Heart left ventricle (tissue), 16 donors: ENCODE data around the gene SLC35F3. TPM values are rescaled to one million over a fixed set of nuclear protein-coding genes. Genes with fewer than 3 reads are reported as not detected.

ENCODE experiments used
- ATAC-seq, 4 donors: fragments of 200-7000 bp; cut with Tn5 transposase; one replicate each; pipeline ENCODE4 v1.9.1; 2020 to 2022; ENCODE audit warnings: moderate library complexity in 4 of 4, mild to moderate bottlenecking in 3 of 4, moderate number of reproducible peaks in 1 of 4
- DNase-seq, 5 donors: peaks; one replicate each; pipeline ENCODE4 v3.0.0-alpha.2; 2020
- H3K27ac ChIP-seq, 12 donors: fragments of 200-600 bp; sonication (generic) in 4 of 12; one replicate each; pipeline versions ENCODE4 v1.5.0 to v1.8.0; 2016 to 2022; ENCODE audit warnings: mild to moderate bottlenecking in 2 of 12
- H3K27me3 ChIP-seq, 9 donors: fragments of 200-600 bp; sonication (generic) in 2 of 9; one replicate each; pipeline versions ENCODE4 v1.5.1 to v1.8.0; 2016 to 2022; ENCODE audit warnings: mild to moderate bottlenecking in 3 of 9
- H3K36me3 ChIP-seq, 9 donors: fragments of 200-600 bp; sonication (generic) in 2 of 9; one replicate each; pipeline versions ENCODE4 v1.5.0 to v1.8.0; 2018 to 2022; ENCODE audit warnings: mild to moderate bottlenecking in 2 of 9
- H3K4me1 ChIP-seq, 12 donors: fragments of 200-600 bp; sonication (generic) in 4 of 12; one replicate each; pipeline versions ENCODE4 v1.5.0 to v1.8.0; 2016 to 2022; ENCODE audit warnings: mild to moderate bottlenecking in 3 of 12
- H3K4me3 ChIP-seq, 12 donors: fragments of 200-600 bp; sonication (generic) in 4 of 12; one replicate each; pipeline versions ENCODE4 v1.5.0 to v1.8.0; 2017 to 2022; ENCODE audit warnings: mild to moderate bottlenecking in 9 of 12, moderate library complexity in 4 of 12
- H3K9me3 ChIP-seq, 12 donors: fragments of 200-600 bp; sonication (generic) in 4 of 12; one replicate each; pipeline versions ENCODE4 v1.5.0 to v1.8.0; 2016 to 2022; ENCODE audit warnings: mild to moderate bottlenecking in 1 of 12
- POLR2A ChIP-seq, 2 donors: fragments of 450-650 bp; IDR thresholded peaks; one replicate each; pipeline ENCODE4 v1.6.1; 2017; ENCODE audit warnings: antibody characterized with exemption in 2 of 2, mild to moderate bottlenecking in 2 of 2, moderate library complexity in 2 of 2
- WGBS, 4 donors: extraction: QIAGEN DNeasy Blood & Tissue Kit in 2 of 4; methylation state at CpG; one replicate each; pipeline versions ENCODE4 v1.1.5 to v1.1.7; 2013 to 2018; 5-methylcytosine and 5-hydroxymethylcytosine counted together
- intact Hi-C, 10 donors: fragments of 100-400 bp; cut with DNase I; formaldehyde crosslinking; loops; one replicate each; pipeline versions ENCODE4 v1.11.1 to v1.14.2; 2022
- polyA plus RNA-seq, 2 donors: library from polyadenylated mRNA; stranded (reverse); fragments of 200-250 nt; gene quantifications; one replicate each; pipeline ENCODE4 v1.2.3, GENCODE V29; 2013
- total RNA-seq, 9 donors: library from RNA; depleted of rRNA in 2 of 9; stranded (reverse); fragments of >200 nt in 2 of 9; fragmentation: NEBNext Ultra II Directional in 3 of 9; extraction: Animal tissue kit (Norgen Biotek cat#: 25700) in 3 of 9; gene quantifications; one replicate each; pipeline versions ENCODE4 v1.1.0 to v1.2.4, GENCODE V29; 2016 to 2023
- TF ChIP-seq, protein P1 (sequence below), 12 donors: fragments of 200-600 bp; sonication (generic) in 4 of 12; IDR thresholded peaks; one replicate each; pipeline versions ENCODE4 v1.5.0 to v1.8.0; 2018 to 2022; ENCODE audit warnings: antibody characterized with exemption in 12 of 12, mild to moderate bottlenecking in 5 of 12
- donor health status: ischemic (EF 13 %, LVEDD 7.1; RV severe dilation, severe dysfunction).
- donor health status: healthy with polysubstance abuse.
- donor health status: DM: no; HTN: yes; CAD: no.
- donor health status: DM: no; HTN: no; CAD: no.
- donor health status: ischemic (EF 25% LVEDD 6.9; RV normal size, moderate dysfunction).
- donor health status: ischemic (EF 25% LVEDD 5.7; RV mildly dilated, moderate dysfunction).
- donor health status: healthy.
- donor health status: DM: yes; HTN: yes; CAD: no.
- donor health status: ischemic (EF 35%, LVEDD 5.7; RV mildly dilated, moderate dysfunction).
- donor health status: nonischemic (EF 11% LVEDD 7.7; RV severe dilation, severe dysfunction).
- donor health status: DM: yes; HTN: yes; CAD: no.
- donor health status: PGD.
- donor health status: ischemic (EF 29% LVEDD 5.4; RV normal size, mild dysfunction).
- donor health status: nonischemic (EF 23%, LVEDD 6.1; RV moderate dilation, normal function).

SLC35F3 gene
- total and polyA plus RNA-seq, 11 donors, result 0.03 to 0.11 (median 0.11) TPM; not detected in 8

DNA sequence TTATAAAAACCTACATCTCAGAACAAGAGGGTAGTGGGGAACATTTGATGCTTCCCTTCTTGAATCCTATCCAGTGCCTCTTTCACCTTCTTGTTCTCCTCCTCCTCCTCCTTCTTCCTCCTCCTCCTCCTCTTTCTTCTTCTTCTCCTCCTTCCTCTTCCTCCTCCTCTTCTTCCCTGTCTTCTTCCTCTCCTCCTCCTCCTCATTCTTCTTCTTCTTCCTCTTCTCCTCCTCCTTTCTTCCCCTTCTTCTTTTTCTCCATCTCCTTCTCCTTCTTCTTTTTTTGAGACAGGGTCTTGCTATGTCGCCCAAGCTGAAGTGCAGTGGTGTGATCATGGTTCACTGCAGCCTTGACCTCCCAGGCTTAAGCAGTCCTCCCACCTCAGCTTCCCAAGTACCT lies 31.9 kb downstream of the SLC35F3 start:
- intact Hi-C loops, result no loop called here
- no peak overlapping the region for H3K27ac ChIP-seq
- H3K4me1 ChIP-seq, result no peaks in the 10 kb centered on the region
- ATAC-seq, result no peak
- no peak for TF ChIP-seq POLR2A (IDR thresholded peaks at IDR 0.05)
- TF ChIP-seq, protein P1, sequence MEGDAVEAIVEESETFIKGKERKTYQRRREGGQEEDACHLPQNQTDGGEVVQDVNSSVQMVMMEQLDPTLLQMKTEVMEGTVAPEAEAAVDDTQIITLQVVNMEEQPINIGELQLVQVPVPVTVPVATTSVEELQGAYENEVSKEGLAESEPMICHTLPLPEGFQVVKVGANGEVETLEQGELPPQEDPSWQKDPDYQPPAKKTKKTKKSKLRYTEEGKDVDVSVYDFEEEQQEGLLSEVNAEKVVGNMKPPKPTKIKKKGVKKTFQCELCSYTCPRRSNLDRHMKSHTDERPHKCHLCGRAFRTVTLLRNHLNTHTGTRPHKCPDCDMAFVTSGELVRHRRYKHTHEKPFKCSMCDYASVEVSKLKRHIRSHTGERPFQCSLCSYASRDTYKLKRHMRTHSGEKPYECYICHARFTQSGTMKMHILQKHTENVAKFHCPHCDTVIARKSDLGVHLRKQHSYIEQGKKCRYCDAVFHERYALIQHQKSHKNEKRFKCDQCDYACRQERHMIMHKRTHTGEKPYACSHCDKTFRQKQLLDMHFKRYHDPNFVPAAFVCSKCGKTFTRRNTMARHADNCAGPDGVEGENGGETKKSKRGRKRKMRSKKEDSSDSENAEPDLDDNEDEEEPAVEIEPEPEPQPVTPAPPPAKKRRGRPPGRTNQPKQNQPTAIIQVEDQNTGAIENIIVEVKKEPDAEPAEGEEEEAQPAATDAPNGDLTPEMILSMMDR (IDR thresholded peaks at IDR 0.05), result no peak
- H3K36me3 ChIP-seq, result no peaks in the 10 kb centered on the region
- H3K9me3 ChIP-seq, result no peaks in the 10 kb centered on the region
- H3K4me3 ChIP-seq, result no peak overlapping the region
- H3K27me3 ChIP-seq, result peaks cover 0 to 7% (median 0%) of the 10 kb centered on the region in 9 donors
- no peak for DNase-seq
- 85 to 94% (median 87%) methylated on average over 1 of the region's 1 CpG for WGBS, 4 donors

DNA sequence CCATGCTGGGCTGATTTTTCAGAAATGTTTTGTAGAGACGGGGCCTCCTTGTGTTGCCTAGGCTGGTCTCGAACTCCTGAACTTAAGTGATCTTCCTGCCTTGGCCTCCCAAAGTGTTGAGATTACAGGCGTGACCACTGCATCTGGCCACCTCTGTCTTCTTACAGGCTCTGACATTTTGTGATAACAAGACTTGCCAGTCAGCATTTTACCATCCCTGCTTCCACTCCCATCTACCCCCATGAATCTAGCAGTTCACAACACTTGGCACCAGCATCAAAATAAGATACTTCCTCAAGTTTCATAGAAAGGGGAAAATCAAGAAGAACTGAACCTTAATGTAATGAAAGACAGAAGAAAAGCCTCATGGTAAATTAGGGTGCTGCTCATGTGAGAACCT lies 32.4 kb downstream of the SLC35F3 start:
- intact Hi-C loops, result no loop called here
- no peaks in the 10 kb centered on the region for H3K9me3 ChIP-seq
- 64 to 81% (median 68%) methylated on average over 3 of the region's 3 CpGs for WGBS, 4 donors
- no peak overlapping the region for H3K27ac ChIP-seq
- no peaks in the 10 kb centered on the region for H3K36me3 ChIP-seq
- TF ChIP-seq, protein P1 (IDR thresholded peaks at IDR 0.05), result no peak
- no peak for TF ChIP-seq POLR2A (IDR thresholded peaks at IDR 0.05)
- H3K4me1 ChIP-seq, result no peaks in the 10 kb centered on the region
- H3K4me3 ChIP-seq, result no peak overlapping the region
- DNase-seq (no peak), ATAC-seq (no peak)
- peaks cover 0 to 7% (median 0%) of the 10 kb centered on the region in 9 donors for H3K27me3 ChIP-seq

DNA sequence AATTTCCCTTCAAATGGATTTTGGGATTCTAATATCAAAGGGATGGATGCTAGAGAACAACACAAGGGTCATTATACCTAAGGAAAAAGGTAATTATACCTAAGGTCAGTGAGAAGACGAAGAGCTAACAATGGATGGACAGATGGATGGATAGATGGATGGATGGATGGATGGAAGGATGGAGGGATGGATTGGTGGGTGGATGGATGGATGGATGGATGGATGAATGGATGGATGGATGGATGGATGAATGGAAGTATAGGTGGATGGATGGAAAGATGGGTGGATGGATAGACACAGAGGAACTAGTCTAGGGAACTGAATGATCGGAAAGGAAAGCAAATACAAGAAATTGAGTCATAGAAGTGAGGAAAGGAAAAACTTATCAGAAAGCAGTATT lies 34.0 kb downstream of the SLC35F3 start:
- Histone ChIP-seq H3K27me3 (peaks cover 0 to 7% (median 0%) of the 10 kb centered on the region in 9 donors), H3K9me3 (peaks cover 0 to 1% (median 0%) of the 10 kb centered on the region in 12 donors), H3K27ac (no peak overlapping the region), H3K36me3 (no peaks in the 10 kb centered on the region), H3K4me3 (no peak overlapping the region), H3K4me1 (no peaks in the 10 kb centered on the region)
- ATAC-seq (no peak), DNase-seq (no peak)
- intact Hi-C loops, result no loop called here
- 77 to 79% (median 78%) methylated on average over 2 of the region's 2 CpGs for WGBS, 4 donors
- TF ChIP-seq, protein P1 (IDR thresholded peaks at IDR 0.05), result no peak
- TF ChIP-seq POLR2A (IDR thresholded peaks at IDR 0.05), result no peak

DNA sequence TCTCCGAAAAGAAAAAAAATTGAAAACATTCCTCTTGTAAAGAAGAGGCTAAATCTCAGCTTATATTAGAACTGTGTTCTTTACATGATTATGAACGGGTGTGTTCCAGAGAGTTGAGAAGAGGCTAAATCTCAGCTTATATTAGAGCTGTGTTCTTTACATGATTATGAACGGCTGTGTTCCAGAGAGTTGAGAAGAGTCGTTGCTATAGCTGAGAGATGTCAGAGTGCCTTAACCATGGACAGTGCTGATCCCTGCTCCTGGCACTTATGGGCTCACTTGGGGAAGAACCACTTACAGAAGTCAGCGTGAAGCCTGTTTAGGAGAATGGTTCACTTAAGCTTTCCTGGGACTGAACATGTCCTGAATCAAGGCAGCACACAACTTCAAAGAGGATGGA lies 35.0 kb downstream of the SLC35F3 start:
- TF ChIP-seq POLR2A (IDR thresholded peaks at IDR 0.05), result no peak
- TF ChIP-seq, protein P1 (IDR thresholded peaks at IDR 0.05), result no peak
- no peak overlapping the region for H3K27ac ChIP-seq
- intact Hi-C loops, result no loop called here
- 76 to 79% (median 77%) methylated on average over 5 of the region's 5 CpGs for WGBS, 4 donors
- peaks cover 0 to 3% (median 0%) of the 10 kb centered on the region in 12 donors for H3K9me3 ChIP-seq
- no peaks in the 10 kb centered on the region for H3K36me3 ChIP-seq
- no peak for ATAC-seq
- DNase-seq, result no peak
- H3K4me1 ChIP-seq, result no peaks in the 10 kb centered on the region
- no peak overlapping the region for H3K4me3 ChIP-seq
- H3K27me3 ChIP-seq, result peaks cover 0 to 7% (median 0%) of the 10 kb centered on the region in 9 donors
